HG02870 (cell line): Measurements from ENCODE around the gene PCDH1.
"Not testable (repeated sequence)": the region's sequence is repeated elsewhere in the genome, so short reads cannot be mapped to it uniquely, and the experiment has no call there.

Source experiments
- ATAC-seq: cut with Tn5 transposase; IDR thresholded peaks from one replicate; pipeline ENCODE4 v1.9.1; 2021; ENCODE audit warnings: mild to moderate bottlenecking, moderate library complexity; ENCODE audit not compliant: unreplicated experiment

The PCDH1 gene

GRCh38 chr5:141839015-141839513 lies 39.1 kb downstream of the PCDH1 start:
- no peak for ATAC-seq

GRCh38 chr5:141838326-141839014 lies 39.7 kb downstream of the PCDH1 start:
- no peak for ATAC-seq

GRCh38 chr5:141835928-141836670 lies 42.1 kb downstream of the PCDH1 start:
- ATAC-seq = no peak

GRCh38 chr5:141834331-141834730 lies 43.9 kb downstream of the PCDH1 start:
- ATAC-seq = no peak

DNA sequence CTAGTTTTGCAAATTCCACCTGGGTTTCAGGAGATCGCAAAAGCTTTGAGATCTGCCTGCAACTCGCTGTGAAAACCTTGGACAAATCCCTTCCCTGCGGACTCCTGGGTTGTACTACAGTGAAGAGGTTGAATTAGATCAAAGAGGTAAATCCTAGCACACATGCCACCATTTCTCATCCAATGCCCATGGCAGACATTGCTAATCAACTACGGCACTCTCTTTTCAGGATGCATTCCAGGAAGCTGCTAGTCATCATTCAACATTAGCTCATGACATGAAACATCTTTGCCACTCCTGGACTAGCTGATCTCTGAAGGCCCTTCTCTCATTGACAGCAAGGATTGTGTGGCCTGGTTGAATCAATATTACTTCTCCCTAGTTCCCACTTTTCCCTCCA lies 46.1 kb downstream of the PCDH1 start:
- no peak for ATAC-seq

DNA sequence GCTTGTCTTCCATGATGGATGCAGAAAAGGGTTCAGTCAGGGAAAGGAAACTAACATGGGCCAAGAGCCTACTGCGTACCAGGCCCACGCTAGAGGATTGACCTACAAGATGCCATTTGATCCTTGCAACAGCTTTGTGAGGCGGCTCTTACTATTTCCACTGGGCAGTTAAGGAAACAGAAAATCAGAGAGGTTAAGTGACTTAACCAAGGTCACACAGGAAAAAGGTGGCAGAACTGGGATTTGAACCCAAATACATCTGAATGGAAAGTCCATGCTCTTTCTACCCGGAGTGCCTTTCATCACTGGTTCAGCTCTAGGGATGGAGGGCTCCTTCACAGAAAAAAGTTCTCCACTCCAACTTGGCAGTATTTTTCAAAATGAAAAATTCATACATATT lies 50.0 kb downstream of the PCDH1 start:
- no peak for ATAC-seq

DNA sequence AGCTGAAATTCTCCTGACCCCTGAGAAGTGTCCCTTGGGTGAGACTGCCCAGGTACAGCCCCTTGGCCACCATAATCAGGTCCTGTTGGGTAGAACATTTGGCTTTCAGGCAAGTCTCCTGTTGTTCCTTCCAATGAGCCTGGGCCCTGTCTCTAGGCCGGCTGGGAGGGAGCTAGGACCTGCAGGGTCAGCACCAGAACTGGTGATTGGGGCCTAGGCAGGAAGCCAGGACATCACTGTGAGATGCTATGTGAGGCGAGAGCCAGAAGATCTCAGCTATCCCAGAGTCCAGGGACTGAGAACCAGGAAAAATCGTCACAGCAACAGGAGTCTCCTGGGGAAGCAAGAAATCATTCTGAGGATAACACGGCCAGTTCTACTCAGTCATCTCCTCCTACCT lies 51.5 kb downstream of the PCDH1 start:
- no peak for ATAC-seq

GRCh38 chr5:141825791-141826560 lies 52.2 kb downstream of the PCDH1 start:
- no peak for ATAC-seq

DNA sequence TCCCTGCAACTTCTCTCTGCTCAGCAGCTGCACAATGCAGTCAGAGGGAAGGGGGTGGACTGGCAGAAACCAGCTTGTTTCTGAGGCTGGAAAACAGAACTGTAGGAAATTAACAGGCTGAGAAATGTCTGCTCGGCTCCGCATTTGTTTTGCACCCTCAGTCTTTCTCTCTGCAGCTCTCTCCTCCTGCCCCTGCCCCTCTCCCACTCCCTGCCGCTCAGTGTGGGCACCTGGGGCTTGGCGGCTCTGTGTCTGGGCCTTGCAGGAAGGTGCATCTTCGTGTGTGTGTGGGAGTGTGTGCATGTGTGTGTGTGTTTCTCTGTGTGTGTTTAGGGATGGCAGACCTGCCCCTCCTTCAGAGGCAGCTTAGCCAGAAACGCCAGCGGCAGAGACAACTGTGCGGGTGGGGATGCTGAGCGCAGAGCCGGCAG lies 53.0 kb downstream of the PCDH1 start:
- no peak for ATAC-seq

GRCh38 chr5:141824717-141825116 lies 53.5 kb downstream of the PCDH1 start:
- no peak for ATAC-seq

- ATAC-seq = no peak
These were observed 55.2 kb downstream of the PCDH1 start for GRCh38 chr5:141823056-141823455.

DNA sequence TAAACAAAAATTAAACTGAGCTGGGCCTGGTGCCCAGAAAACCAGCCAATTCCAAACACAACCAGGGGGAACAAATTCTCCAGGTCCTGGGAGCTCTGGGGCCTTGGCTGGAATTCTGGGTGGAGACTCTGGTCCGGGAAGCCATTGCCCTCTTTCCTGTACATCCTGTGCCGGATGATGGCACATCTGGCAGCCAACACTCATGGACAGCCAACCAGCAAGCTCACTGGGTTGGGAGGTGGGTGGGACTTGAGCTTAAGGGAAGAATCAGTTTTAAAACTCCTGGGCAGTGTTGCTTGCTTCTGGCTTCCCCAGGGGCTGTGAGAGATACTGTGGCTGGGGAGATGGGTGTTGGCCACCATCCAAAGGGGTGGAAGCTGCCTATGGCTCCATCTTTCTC lies 56.1 kb downstream of the PCDH1 start:
- ATAC-seq = no peak

GRCh38 chr5:141821430-141821925 lies 56.7 kb downstream of the PCDH1 start:
- no peak for ATAC-seq

DNA sequence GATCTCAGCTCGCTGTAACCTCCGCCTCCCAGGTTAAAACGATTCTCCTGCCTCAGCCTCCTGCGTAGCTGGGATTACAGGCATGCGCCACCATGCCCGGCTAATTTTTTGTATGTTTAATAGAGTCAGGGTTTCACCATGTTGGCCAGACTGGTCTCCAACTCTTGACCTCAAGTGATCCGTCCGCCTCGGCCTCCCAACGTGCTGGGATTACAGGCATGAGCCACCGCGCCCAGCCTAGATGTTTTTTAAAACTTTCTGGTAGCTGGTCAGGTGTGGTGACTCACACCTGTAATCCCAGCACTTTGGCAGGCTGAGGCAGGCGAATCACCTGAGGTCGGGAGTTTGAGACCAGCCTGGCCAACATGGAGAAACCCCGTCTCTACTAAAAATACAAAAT lies 57.5 kb downstream of the PCDH1 start:
- not testable (repeated sequence) for ATAC-seq

DNA sequence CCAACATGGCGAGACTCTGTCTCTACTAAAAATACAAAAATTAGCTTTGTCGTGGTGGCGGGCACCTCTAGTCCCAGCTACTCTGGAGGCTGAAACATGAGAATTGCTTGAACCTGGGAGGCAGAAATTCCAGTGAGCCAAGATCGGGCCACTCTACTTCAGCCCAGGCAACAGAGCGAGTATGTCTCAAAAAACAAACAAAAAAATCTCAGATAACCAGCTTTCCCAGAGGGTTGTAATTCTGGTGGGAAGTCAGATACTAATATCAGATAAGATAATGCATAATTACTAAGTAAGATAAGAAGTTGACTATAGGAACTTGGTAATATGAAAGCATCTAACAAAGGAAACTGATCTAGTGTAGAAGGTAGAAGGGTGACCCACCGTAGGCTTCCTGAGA lies 60.6 kb downstream of the PCDH1 start:
- no peak for ATAC-seq

- ATAC-seq = no peak
These were observed 61.4 kb downstream of the PCDH1 start for GRCh38 chr5:141816598-141817399.

GRCh38 chr5:141815796-141816180 lies 62.4 kb downstream of the PCDH1 start:
- ATAC-seq = no peak

DNA sequence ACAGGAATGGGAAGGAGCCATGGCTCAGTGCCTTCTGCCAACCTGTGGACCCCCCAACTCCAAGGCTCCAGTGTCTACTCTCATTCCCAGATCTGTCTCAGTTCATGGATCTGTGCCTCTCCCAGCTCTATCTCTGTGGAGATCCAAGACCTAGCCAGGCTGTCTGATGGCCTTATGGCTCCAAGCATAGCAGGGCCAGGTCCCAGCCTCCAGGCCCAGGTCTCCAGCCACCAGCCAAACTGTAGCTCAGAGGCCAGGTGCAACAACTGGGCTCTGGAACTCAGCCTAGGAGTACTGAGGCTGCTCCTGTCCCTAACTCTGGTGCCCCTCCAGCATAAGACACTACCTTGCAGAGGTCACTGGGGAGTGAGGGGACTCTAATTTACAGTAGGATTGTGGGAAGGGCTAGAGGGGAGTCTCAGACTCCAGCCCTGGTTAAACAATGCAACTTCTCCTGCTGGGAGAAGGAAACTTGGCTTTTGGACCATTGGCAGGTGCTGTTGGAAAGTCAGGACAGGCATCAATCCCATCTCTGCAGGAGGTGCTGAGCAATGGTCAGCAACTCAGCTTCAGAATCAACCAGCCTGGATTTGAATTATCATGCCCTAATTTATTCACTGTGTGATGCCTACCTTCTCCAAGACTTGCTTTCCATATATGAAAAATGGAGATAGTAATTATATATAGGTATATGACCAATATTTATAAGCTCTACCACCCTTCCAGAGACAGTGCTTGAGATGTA lies 63.0 kb downstream of the PCDH1 start:
- ATAC-seq = no peak

DNA sequence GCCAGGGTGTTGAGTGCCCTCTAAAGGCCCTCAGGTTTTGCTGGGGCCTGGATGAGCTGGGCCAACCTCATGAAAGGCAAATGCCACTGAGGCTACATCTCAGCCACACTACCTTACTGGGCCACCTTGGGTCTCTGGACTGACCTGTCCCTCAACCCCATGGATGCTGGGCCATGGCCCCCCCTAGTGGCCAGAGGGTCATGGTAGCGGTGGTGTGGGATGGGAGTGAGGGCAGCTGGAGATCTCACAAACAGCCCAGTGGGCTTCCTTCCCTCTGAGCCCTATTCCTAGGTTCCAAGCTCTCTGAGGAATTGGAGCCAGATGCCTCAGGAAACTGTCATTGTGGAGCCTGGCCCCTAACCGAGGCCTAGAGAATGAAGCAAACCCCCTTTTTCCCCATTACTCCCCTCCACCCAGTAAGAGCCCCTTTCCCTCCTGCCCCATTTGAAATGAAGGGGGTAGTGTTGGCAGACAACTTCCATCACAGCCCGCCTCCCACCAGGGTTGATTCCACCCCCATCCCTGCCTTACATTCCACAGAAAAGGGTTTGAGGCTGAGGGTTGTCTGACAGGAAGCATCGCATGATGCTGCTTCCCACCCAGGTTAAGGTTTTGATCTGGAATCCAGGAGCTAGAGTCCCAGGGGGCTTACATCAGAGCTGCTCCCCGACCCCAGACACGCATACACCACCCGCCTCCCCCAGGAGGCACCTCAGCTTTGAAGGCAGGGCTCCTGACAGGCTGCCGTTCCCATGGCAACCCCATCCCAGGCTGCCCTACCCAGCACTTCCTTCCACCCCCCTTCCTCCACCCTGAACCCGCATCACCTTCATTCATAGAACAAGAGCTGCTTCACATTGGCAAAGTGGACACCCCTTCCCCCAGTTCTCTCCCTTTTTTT lies 63.9 kb downstream of the PCDH1 start:
- no peak for ATAC-seq
